HPDE6-E6E7 (cell line): ENCODE measurements around the gene BATF.

ENCODE experiments used
- DNase-seq: peaks from one replicate; pipeline ENCODE4 v3.0.0; 2011; ENCODE audit warnings: missing footprints; ENCODE audit errors: extremely low spot score

The BATF gene

GRCh38 chr14:75595226-75595625, 73.0 kb downstream of the BATF start:
- no peak for DNase-seq
